GM21619 (cell line): ENCODE data around the gene WFS1.

ENCODE experiments used
- ATAC-seq: cut with Tn5 transposase; IDR thresholded peaks from one replicate; pipeline ENCODE4 v1.9.1; 2021; ENCODE audit not compliant: unreplicated experiment

WFS1 gene

DNA sequence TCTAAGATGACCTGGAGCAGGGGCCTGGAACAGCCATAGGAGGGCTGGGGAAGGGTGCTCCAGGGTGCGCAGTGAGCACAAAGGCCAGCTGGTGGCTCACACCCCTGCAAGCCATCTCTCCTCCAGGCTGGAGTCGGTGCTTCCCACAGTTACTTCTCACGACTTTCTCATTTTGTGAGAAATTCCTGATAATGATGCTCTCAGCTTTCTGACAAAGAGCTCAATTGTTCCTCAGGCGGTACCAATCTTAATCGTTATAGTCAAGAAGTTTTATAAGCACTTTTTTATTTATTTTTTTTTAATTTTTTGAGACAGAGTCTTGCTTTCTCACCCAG, 11.7 kb upstream of the WFS1 start:
- no peak for ATAC-seq

DNA sequence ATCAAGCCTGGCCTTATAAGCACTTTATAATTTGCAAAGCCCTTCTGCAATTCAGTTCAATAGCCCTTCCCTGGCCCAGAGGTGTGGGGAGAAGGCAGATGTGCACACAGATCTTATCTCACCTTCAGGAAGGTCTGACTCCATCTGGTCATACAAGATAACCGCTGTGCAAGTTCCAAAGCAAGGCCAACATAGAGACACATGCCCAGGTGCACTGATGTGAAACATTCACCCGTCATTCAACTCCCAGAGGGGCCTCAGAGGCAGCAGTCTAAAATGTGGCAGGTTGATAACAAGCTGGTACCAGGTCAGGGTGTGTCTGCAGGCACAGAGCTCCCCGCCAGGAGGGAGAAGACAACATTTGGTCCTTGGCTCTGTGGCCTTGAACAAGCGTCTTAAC, 10.9 kb upstream of the WFS1 start:
- no peak for ATAC-seq

DNA sequence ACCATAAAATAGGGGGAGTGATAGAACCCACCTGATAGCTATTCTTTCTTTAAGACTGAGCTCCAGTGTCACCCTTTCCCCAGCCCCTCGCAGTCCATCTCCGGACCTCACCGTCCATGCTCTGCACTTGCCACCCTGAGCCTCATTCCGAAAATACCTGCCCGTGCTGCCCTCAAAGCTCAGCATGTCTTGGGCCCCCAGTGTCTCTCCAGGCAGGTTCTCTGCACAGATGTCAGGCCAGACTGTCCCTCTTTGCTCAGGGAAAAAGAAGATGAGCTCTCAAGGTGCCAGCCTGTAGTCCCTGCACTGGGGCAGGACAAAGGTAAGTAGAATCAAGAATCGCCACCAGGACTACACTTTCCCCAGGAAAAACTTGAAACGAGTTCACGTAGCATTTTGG, 9.8 kb upstream of the WFS1 start:
- ATAC-seq, result no peak

DNA sequence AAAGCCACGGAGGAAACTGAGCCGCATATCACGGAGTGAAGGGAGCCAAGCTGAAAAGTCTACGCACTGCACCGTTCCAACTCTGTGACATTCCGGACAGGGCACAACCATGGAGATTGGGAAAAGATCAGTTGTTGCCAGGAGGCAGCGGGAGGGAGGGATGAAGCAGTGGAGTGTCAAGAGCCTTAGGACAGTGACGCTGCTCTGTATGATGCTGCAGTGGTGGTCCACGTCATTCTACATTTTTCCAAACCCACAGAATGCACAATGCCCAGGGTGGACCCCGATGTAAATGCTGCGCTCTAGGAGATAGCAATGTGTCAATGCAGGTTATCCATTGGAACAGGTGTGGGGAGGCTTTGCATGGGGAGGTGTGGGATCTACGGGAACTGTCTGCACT, 7.5 kb upstream of the WFS1 start:
- no peak for ATAC-seq

DNA sequence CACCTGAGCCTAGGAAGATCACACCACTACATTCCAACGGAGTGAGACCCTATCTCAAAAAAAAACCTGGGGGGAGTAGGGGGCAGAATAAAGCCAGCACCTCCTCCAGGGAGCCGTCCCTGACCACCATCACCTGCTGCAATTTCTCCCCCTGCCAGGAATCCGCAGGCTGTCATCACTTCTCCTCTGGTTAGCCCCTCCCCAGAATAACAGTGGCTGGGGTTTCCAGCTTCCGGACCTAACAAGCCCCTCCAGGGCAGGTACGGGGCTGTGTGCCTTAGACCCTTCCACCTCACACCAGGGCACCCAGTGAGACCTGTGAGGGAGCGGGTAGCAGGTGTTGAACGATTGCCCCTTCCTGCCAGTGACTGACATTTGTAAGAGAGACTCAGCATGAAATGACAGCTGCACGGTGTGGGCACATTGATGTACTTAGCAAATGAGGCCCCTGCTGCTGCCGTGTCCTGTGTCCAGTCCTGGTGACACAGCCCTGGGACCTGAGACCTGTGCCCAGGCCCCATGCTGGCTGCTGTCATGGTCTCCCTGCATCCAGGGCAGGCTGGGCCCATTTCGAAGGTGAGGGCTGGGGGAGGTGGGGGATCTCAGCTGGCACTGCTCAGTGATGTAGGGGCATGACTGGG, 6.7 kb upstream of the WFS1 start:
- no peak for ATAC-seq

DNA sequence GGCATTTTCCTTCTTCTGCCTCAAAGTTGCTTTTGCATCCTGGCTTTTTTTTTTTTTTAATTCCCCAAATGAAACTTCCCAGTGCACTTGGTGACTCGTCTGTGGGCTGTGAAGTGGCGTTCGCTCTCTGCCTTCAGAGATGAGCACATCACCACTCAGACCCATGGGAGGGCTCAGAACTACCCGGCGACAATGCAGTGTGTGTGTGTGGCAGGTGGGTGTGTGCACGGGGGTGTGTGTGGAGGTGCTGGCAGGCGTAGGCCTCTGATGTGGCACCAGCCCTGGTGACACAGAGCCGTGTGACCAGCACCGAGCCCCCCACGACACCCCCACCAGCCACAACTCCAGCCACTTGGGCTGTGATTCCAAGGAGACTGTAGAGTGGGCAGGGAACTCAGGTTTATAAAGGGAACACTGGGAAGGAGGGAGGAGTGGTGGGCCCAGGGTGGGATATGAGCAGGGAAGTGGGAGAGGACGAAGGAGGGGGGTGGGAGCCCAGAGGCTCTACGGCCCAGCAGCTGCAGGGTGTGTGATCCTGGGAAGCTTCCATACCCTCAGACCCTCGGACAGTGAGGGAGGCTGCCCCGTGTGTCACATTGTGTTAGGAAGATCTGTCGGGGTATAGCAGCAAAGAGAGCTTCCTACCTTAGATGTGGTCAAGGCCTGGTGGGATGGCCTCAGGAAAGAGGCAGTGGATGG, 6.0 kb upstream of the WFS1 start:
- no peak for ATAC-seq

DNA sequence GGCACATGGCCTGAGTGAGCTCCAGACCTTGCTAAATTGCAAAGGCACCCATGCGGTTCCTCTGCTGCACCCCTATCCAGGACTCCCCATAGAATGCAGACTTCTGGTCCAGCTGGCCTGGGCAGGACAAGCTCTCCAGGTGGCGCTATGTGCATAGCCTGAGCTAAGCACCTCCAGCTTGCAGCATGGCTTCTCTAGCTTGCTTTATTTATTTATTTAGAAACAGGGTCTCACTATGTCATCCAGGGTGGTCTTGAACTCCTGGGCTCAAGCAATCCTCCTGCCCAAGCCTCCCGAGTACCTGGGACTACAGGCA, 5.5 kb upstream of the WFS1 start:
- no peak for ATAC-seq

DNA sequence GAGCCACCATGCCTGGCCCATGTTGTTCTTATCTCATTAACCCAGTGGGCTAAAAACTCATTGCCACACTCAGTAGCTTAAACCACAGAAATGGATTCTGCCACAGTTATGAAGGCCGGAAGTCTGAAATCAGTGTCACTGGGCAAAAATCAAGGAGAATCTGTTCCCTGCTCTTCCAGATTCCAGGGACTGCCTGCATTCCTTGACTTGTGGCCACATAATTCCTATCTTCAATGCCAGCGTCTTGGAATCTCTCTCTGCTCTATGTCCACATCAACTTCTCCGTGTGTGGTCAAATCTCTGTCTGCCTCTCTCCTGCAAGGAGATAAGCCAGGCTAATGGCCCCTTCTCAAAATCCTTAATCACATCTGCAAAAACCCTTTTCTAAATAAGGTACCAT, 4.1 kb upstream of the WFS1 start:
- no peak for ATAC-seq

DNA sequence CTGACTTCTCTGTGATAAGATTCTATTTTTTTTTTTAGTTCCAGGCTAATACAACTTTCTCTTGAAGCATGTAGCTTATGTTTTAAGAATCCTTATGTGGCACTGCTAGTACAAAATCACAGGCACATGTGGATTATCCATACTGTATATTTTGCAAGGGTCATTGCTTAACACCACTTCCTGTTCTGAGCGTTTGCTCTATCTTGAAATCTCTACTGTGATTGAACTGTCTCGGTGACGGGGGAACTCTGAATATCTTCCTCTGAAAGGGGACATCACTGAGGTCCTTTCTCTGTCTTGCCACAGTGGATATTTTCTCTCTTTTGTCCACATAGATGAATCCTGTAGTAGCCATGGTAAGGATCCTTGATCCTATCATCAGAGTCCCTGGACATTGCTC, 2.1 kb upstream of the WFS1 start:
- no peak for ATAC-seq

DNA sequence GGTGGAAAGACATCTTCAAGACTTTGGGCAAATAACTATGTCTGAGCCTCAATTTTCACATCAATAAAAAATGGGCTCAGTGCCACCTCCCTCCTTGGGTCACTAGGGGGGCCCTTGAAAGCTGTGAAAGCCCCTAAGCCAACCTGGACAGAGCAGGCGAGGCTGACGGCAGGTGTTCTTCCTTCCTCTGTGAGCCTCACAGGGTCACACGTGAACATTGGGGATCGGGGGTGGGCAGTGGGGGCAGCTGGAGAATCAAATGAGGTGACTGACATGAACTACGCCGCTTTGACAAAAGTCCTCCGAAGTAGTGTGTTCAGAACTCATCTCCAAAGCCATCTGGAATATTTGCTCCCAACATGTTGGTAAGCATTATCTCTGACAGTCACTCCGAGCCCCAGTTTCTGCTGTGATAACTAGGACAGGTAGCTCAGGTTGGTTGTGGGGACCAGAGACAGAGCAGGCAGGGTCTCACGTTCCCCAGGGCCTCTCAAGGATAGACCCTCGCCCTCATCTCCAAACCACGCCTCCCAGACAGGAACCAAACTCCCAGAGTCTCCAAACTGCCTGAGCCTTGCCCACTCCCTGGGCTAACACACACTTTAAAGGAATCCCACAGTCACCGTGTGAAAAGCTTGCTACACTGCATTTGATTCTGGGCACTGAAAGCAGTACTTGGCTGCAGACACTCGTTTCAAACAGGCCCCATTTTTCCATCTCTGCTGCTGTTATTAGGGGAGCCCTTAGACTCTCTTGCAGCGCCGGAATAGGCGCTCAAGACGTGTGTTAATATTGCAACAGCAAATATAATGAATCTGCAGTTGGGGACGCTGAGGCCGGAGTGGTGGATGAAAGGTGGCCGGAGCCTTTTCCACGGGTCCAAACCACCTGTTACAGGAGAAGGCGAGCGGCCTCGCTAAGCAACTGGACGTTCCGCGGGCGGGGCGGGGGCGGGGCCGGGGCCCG, 717 bp upstream of the WFS1 start:
- no peak for ATAC-seq

DNA sequence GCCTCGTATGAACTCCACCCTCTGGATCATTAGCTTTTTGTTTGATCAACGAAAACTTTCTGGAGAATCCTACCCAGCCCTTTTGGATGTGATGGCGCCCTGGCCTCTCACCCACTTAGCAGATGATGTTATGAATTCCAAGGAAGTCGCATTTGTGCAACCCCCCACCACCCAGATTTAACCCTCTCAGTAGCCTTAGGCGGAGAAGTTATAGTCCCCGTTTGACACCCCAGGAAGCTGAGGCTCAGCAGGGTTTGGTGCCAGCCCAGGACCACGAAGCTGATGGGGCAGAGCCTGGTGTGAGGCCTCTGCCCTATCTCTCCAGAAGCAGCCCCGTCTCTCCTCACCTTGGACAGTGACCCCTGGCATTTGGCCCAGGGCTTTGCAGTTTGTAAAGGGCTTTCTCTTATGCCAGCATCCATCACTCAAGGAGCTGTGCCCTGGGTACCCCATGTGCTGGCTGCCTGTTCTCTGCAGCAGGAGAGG, 1.0 kb downstream of the WFS1 start:
- no peak for ATAC-seq

DNA sequence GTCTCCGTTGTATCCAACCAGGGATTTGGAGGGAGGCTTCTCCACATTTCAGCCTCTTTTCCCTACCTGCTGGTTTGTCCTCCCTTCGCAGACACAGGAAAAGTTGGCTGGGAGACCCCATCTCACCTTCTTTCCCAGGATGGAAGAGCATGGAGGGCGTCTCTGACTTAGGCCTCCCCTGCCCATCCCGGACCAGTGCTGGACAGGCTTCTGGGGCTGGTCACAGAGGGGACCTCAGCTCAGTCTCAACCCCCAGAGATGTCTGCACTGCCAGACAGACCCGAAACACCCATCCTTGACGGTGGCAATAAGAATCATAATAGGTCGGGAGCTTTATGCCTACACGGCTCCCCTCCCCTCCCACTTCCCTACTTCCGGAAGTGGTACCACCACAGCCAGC, 1.6 kb downstream of the WFS1 start:
- no peak for ATAC-seq

DNA sequence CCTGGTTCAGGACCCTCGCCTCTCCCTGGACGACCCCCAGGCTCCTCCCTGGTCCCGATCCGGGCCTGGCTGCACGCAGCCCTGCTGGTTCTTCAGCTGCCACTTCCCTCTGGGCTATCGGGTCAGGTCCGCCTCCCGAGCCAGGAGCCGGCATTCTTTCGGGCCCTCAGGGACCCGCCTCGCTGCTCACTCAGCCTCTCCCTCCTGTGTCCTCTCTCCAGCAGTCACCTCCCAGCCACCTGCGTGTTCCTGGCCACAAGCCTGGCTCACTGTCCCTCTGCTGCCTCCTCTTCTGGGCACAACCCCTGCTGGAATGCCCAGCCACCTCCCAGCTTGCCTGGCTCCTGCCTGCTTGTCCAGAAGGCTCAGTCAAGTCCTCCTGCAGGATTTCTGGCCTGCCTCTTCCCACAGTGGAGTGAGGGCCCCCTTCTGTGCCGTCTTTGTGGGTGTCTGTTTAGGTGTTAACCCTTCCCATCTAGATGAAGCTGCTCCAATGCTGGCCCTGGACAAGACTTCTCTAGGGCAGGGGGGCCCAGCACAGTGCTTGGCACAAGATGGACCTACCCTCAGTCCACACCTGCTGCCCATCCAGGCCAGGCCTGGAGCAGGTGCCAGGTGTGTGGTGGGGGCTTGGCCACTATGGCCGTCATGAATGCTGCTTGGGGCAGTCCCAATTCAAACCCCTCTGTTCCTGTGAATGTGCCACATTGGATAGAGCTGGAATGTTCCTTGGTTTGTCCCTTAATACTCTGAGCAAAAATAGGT, 2.2 kb downstream of the WFS1 start:
- no peak for ATAC-seq

DNA sequence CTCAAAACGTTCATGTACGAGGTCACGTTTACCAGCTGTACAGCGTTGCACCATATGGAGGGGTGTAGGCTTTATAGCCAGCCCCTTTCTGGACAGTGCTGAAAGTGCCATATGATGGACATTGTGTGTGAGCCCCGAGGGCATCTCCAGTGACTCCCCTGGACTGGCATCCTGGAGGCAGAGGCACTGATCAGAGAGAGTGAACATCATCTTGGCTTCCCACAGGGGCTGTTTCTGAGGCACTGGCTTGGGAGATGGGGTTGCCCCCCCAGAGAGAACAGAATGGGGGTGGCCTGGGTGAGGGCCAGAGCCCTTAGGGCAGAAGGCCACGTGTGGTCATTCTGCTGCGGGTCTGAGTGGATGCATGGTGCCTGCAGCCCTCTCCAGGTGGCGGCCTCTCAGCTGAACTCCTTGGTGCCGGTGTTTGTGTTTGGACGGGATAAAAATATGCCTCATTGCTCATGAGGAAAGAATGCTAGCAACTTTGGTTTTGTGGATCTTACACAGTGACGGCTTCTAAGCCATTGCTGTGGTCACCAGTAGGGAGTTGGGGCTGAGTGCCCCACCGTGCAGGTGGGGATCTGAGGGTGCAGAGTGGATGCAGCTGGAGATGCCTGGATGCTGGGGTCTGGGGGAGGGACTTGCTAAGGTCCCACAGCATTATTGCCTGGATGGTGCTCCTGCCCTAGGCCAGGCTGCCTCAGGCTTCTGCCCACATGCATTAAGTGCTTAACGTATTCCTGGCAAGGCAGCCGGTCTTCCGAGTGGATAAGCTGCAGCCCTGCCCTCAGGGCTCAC, 3.4 kb downstream of the WFS1 start:
- ATAC-seq, result no peak

DNA sequence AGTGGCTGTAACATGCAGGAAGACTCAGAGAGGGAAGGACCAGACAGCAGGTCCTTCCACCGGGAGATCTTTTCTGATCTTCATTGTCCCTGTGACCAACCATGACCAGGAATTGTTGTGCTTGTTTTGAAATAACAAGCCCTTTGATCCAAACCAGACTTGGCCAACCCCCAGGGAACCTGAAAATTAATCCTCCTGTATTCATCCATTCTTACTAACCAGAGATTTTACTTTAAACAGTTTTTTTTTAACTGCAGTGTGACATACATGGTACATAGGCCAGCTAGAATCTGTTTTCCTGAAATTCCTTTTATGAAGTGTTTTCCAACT, 4.0 kb downstream of the WFS1 start:
- no peak for ATAC-seq

DNA sequence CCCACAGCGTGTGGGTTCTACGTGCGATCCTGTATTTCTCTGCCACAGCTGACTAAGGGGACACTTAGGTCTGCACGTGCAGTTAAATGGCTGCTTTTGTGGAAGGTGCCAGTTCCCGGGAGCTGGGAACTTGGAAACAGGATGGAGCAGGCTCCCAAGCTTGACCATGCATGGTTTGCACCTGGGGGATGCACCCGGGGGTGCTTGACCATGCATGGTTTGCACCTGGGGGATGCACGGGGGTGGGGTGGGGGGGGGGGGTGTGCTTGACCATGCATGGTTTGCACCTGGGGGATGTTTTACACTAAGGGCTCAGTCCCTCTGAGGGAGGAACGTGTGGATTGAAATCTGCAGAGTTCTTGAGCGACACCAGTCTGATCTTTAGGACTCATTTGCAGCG, 5.7 kb downstream of the WFS1 start:
- ATAC-seq, result no peak

DNA sequence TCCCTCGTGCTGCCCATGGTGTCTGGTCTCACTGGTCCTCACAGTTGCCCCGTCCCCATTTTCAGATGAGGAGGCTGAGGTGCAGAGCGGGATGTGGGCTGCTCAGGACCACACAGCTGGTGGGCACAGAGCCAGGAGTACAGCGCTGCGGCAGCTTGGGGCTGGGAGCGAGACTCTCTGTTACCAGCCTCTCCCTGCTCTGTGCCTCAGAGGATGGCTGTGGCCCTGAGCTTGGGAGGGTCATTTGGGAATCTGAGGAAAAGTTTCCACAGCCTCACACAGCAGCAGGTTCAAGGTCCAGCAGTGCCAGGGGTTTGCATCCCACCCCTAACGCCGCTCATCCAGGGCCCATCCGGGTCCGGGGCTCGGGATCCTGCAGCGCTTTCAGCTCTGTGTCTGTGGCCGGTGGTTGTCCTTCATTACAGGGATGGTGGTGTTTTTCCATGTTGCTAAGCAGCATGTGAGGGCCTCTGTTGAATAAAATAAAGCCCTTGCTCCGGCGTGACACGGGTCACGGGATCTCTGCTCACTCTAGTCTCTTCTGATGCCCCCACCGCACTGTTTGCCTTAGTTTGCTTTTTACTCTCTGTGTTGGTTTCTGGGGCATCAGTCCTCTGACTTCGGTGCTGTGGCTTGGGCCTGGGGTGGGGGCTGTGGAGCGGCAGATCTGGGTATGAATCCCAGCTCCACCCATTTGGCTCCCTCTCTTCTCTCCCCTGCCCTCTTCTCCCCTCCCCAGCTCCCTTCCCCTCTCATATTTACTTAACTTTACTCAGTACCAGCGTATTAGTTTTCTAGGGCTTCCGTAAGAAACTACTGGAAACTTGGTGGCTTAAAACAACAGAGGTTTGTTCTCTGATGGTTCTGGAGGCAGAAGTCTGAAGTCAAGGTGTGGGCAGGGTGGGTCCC, 6.5 kb downstream of the WFS1 start:
- no peak for ATAC-seq

DNA sequence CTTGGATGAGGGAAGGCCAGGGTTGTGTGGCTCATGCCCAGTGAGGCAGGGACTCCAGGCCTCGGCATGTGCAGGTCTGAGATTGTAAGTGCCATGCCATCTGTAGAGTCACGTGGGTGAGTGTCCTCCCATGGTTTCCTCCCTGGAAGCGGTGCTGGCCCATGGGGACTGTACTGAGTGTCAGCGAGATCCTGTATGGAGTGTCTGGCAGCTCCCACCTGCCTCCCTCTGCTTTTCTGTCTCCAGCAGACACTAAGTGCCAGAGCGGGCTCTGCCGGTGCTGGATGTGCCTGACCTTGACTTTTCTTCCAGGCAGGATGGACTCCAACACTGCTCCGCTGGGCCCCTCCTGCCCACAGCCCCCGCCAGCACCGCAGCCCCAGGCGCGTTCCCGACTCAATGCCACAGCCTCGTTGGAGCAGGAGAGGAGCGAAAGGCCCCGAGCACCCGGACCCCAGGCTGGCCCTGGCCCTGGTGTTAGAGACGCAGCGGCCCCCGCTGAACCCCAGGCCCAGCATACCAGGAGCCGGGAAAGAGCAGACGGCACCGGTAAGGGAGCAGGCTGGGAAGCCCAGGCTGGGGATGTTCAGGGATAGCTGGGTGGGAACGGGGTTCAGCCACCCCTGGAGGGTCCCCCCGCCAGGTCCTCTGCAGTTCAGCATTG, 7.6 kb downstream of the WFS1 start:
- no peak for ATAC-seq
